IPS DF 19.7 (cell line): ENCODE measurements around the gene LMNA.

Source experiments
- DNase-seq: peaks from one replicate; pipeline ENCODE4 v3.0.0-alpha.2; 2013; ENCODE audit warnings: low read depth, low spot score

The LMNA gene

GRCh38 chr1:156081917-156082308, 32.6 kb upstream of the LMNA start:
- DNase-seq: no peak

DNA sequence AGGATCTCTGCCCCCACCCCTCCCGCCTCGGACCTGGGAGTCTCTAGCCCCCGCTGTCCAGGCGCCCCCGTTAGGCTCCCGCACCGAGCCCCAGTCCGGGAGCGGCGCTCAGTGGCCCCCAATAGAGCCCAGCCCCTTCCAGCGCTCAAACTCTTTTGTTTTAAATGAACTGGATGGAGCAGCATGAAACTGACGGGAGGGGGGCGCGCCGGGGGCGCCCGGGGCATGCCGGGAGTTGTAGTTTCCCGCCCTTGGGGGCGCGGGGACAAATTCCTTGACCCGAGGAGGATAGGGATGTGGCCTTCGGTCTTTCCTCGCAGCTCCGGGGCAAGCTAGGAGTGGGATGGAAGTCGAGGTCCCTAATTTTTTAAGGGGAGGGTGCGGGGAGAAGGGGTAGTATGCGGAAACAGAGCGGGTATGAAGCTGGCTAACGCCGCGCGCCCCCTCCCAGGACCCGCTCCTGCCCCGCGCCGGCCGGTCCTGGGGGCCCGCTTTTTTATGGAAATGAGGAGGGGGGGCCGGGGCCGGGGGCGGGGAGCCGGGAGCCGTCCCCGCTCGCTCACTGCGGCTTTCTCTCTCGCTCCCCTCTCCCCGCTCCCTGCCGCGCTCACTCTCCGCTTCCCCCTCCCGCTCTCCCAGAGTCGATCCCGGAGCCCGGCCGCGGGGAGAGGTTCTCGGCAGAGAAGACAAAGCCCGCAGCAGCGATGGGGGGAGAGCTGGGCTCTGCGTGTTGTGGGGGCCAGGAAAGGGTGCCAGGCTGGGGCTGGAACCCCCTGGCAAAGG, 32.0 kb upstream of the LMNA start, which contains the start of gene MEX3A:
MEX3A (minus strand) TSS at position 157 of the 783 bp plus-strand sequence. CDS start 467 bp downstream, outside the sequence.
- peak; percentile 99 for DNase-seq

DNA sequence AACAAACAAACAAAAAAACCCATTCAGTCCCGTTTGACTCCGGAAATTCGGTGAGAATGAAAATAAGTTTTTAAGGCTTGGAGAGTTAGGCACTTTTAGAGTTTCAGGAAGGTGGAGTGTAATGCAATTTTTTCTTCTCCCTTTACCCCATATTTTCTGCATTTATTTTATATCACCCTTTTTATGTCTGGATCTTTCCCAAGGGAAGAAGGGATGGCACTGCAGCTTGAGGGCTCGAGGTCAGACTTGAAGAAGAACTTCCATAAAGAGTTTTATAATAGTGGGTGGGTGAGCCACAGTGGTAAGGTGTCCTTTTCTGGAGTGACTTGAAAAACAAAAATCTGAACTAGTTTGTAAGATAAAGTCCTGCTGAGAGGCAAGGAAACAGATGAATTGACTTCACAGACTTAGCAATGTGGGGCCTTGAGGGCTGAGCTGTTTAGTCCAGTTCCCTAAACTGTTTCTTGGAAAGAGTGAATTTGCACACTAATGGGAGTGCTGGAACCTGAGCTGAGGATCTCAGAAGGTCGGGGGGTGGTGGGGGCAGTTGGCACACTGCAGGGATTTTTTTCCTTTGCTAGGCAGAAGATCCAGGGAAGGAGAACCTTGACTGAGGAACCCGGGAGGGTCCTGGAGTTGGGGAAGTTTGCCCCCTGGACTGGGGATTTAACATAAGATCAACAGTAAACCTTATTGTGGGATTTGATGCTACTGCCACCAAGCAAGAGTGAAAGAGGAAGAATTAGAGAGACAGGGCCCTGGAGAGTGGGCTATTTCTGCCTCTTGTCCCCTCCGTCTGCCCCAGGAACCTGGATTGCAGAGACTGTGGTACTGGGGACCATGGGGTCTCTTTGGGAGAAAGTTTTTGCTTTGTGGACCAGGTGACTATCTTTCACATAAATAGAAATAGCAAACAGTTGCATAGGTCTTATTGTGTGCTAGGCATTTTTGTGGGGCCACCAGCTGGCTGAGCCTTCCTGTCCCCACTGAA, 30.4 kb upstream of the LMNA start:
- no peak for DNase-seq

GRCh38 chr1:156086256-156086662, 28.3 kb upstream of the LMNA start:
- DNase-seq: no peak

- DNase-seq: no peak
Measured at GRCh38 chr1:156089704-156090103, 24.8 kb upstream of the LMNA start.

DNA sequence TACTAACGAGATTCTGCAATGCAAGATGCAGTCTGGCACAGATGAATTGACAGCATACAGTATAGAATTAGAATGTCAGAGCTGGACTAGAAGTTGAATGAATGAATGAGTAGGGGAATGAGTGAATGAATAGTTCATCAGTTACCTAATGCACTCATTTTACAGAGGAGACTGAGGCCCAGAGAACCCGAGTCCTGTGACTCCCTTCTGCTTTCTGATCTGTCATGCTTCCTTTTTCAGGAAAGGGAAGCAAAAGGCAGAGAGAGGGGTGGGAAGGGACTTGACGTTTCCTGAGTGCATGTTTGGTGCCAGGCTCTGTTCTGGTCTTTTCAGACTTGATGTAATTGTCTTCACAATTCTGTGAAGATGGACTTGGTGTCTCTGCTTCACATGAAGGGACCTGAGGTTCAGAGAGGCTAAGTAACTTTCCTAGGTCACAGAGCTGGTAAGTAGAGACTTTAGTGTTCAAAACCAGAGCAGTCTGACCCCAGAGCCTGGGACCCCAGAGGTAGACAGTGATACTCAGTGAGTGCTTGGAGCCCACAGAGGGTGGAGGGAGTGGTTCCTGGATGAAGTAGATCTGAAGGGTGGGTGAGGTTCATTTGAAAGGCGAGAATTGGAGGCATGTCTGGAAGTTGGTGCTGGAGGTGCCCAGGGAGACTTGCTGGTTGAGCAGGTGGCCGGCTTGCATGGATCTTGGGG, 24.2 kb upstream of the LMNA start:
- DNase-seq: no peak

- DNase-seq: no peak
Measured at GRCh38 chr1:156090840-156091188, 23.7 kb upstream of the LMNA start.

DNA sequence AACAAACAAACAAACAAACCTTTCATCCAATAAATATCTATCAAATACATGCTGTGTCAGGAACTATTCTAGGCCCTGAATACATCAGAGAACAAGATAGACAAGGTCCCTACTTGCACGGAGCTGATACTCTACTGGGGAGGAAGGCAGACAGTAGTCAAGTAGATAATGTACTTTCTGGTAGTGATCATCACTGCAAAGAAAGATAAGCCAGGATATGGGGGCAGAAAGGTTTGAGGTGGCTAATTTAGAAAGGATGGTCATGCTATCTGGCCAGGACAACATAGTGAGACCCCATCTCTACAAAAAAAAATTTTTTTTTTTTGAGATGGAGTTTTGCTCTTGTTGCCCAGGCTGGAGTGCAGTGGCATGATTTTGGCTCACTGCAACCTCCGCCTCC, 22.9 kb upstream of the LMNA start:
- no peak for DNase-seq

DNA sequence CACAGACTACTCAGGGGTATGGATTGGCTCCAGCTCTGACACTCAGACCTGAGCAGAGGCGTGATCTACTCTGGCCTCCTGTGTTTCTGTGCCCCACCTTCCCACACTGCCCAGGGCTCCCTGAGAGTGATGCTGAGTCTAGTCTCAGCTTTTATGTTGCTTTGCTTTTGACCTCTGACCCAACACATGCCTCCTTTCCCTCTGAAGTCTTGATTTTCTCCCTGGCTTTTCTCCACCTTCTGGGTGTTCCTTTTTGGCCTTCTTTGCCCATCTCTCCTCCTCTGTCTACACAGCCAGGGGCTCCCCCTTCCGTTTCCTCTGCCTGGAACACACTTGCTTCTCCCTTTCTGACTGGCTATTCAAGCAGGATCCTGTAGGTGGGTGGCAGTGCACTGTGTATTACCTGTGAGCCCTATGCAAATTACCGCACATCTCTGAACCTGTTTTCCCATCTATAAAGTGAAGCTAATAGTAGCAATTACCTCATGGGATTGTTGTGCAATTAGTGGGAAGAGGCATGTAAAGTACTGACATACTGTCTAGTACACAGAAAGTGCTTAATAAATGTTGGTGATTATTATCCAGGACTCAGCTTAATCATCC, 18.5 kb upstream of the LMNA start:
- DNase-seq: no peak

- DNase-seq: no peak
Measured at GRCh38 chr1:156096640-156097391, 17.7 kb upstream of the LMNA start.

DNA sequence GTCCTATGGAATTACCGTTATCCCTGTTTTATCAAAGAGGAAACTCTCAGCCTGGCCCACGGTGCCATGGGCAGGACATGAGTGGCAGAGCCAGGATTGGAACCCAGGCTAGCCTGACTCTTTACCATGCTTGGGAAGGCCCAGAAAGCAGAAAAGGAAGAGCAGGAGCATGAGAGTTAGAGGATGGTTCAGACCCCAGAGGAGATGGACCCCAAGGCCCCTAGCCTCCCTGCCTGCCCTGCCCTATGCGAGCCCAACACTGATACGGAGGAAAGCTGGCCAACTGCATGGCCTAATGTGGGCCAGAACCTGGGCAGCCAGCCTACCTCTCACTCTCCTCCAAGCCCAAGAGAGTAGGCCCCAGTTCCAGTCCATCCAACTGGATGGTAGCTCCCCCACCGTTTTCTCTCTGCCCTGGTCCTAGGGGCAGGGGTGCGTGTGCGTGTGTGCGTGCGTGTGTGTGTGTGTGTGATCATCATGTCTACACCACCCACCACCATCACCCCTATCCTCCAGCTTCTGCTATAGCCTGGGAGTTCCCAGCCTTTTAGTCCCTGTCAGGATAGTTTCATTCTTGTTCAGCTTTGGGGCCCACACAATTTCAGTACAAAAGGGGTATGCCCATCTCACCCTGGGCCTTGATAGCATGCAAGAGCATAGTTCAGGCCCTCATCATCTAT, 16.9 kb upstream of the LMNA start:
- no peak for DNase-seq

GRCh38 chr1:156098784-156099183, 15.7 kb upstream of the LMNA start:
- no peak for DNase-seq

DNA sequence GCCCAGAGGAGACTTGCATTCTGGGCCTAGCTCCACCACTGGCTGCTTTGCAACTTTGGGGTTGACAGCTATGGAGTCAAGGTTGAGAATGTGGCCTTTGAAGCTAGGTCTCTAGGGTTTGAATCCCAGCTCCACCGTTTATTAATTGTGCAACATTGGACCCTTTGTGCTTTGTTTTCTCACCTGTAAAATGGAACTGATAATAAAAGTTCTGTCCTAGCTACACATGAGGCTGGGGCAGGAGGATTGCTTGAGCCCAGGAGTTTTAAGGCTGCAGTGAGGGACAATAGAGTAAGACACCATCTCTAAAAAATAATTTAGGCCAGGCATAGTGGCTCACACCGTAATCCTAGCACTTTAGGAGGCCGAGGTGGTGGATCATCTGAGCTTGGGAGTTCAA, 15.2 kb upstream of the LMNA start:
- no peak for DNase-seq

DNA sequence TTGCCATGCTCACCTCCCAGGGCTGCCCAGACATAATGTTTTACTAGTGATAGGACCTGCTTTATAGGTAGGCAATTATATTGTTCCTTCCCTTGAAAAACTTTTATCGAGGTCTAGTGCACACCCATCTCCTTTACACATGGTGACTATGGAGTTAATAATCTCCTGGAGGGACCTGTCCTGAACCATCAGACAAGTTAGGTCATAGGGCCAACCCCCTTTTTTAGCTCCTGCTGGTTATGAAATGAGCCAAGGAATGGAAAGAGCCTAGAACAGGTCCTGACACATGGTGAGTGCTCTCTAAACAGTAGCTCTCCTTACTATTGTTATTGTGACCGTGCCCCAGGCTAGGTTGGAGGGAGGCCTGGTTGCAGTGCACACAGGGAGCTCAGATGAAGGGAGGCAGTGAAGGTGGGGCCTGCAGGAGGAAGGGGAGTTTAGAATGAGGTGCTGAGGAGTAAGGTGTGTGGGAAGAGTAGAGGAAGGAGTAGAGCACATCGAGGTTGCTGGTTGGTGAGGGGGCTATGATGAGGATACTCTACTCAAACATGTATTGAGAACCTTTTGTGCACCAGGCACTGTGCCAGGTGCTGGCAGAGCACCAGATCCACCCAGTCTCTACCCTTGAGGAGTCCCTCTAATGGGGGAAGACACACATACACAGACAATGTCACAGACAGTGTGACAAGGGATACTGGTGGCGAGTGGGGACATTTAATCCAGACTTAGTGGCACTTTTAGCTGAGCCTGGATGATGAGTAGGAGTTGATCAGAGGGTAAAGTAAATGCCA, 14.1 kb upstream of the LMNA start:
- DNase-seq: no peak

- DNase-seq: no peak
Measured at GRCh38 chr1:156101880-156102279, 12.6 kb upstream of the LMNA start.

GRCh38 chr1:156102633-156103511, 11.6 kb upstream of the LMNA start:
- no peak for DNase-seq

DNA sequence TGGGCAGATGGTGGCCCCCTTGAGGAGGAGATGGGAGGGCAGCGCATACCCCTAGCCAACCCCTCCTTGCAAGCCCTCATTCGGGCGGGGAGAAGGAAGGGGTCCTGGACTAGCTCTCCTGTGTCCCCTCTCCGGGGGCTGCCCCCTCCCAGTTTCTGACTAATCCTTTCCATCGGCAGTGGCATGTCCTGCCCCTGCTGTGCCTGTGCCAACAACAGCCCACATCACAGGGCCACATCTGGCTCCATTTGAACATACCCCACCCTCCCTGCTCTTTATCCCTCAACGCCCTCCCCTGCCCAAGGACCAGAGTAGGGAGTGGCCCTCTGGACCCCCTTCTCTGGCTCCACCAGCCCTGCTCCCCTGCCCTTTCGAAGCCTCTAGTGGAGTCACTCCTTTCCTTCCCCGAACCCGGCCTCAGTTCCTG, 11.0 kb upstream of the LMNA start:
- DNase-seq: no peak

- DNase-seq: no peak
Measured at GRCh38 chr1:156104065-156104810, 10.3 kb upstream of the LMNA start.
